SH-SY5Y (cell line): Measurements from ENCODE around the gene PCBP1.

ENCODE experiments used
- GATA2 ChIP-seq: IDR thresholded peaks from 2 replicates; pipeline ENCODE4 v1.6.1; 2011; ENCODE audit warnings: mild to moderate bottlenecking, low read depth, low read length
- GATA3 ChIP-seq: IDR thresholded peaks from 2 replicates; pipeline ENCODE4 v1.6.1; 2011; ENCODE audit warnings: low read depth, mild to moderate bottlenecking, low read length, moderate library complexity

PCBP1 gene

GRCh38 chr2:70088598-70089219 is 1.4 kb downstream of the PCBP1 start:
- no peak for TF ChIP-seq GATA2
- TF ChIP-seq GATA3, result no peak

DNA sequence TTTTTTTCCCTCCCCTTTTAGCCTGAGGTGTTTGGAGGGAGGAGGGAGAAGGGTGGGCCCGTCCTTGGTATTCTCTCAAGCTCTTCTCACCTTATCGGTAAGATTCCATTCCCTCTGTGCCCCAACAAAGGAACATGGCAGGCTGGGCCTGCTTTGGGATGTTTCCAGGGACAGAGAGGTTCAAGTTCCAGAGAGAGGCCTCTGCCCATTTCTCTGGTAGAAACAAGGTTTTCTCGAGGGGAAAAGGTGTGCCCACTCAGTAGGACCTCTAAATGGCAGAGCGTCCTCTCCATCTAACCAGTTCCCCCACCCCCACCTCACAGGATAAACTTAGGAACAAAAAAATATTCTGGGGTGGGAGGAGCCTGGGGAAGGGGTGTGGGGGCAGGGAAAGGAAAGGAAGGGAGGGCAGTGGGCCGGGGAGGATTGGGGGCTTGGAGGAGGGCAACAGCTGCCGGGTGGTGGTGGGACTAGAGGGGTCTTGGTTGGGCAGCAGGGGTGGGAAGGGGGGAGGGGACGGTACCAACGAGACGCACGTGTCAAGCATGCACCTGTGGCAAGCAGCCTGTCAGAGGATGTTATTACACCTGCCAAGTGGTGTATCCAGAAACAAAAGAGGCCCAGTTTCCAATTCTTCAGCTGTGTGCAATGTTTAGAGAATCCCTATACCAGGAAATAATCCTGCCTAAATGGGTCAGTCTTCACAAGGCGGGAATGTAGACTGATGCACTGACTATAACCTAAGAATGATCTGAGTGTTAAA is 2.1 kb downstream of the PCBP1 start:
- no peak for TF ChIP-seq GATA3
- no peak for TF ChIP-seq GATA2

DNA sequence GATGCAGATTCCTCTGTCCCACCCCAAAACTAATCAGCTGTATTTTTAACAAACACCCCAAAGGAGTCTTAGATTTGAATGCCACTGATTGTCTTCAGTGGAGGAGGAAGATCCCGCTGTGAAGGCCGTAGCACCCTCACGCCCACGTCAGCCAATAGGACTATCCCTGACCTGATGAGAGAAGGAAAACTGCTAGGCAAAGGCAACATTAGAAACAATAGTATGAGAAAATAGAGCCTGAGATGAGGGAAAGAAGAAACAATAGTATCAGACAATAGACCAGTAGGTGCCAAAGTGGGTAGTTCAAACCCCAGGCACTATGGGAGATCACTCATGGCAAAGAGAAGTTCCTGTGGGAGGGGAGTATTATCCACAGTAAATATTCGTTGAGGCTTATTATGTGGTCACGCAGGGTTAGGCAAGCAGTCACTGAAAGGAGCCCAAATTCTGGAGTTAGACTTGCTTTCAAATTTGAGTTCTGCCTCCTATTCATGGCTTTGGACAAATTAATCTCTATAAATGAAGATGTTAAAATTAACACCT is 2.8 kb downstream of the PCBP1 start:
- no peak for TF ChIP-seq GATA3
- TF ChIP-seq GATA2, result no peak

- TF ChIP-seq GATA2 (no peak), GATA3 (no peak)
These were observed 3.5 kb downstream of the PCBP1 start for GRCh38 chr2:70090706-70091334.

DNA sequence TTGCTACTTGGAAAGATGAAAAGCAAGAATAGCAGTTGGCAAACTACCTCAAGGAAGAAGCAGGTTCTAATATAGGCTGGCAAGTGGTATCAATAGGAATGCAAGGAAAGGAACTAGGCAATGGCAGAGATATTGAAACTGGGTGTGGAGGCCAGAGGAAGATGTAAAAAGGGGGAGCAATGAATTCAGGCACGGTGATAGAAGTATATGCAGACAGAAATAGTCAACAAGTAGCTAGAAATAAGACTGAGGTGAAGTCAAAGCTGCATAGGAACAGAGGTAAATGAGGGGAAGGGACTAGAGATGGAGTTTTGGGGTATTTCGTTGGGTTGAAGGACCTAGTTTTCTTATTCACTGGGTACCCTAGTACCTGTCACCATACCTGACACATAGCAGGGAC is 4.1 kb downstream of the PCBP1 start:
- TF ChIP-seq GATA2 (no peak), GATA3 (no peak)

GRCh38 chr2:70091816-70092215 is 4.5 kb downstream of the PCBP1 start:
- TF ChIP-seq GATA2 (no peak), GATA3 (no peak)

- TF ChIP-seq GATA2 (no peak), GATA3 (no peak)
These were observed 7.1 kb downstream of the PCBP1 start for GRCh38 chr2:70094171-70094977.

DNA sequence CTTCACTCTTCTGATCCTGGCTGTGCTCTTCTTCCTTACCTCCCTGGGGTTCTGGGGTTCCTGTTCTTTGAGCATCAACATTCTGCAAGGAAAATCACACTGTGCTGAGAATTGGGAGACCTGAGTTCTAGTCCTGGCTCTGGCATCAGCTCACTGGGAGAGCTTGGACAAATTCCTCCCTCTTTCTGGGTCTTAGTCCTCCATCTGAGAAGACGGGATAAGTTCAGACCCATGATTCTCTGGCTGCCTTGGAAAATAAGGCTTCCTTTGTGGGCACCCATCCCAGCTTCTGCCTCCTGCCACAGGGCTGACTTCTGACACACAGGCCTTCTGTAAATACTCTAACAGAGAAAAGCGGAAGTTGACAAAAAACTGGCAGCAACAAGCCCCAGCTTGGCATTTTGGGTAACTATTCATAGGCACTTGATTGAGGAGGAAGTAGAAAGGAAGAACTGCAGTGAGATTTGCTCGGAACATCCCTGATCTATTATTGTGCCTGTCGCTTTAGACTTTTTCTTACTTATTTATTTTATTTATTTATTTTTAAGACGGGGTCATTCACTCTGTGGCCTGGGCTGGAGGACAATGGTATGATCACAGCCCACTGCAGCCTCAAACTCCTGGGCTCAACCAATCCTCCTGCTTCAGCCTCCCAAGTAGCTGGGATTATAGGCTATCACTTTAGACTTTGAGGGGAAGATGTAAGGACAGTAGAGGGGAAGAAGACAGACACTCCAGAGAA is 7.9 kb downstream of the PCBP1 start:
- TF ChIP-seq GATA2 (no peak), GATA3 (no peak)

DNA sequence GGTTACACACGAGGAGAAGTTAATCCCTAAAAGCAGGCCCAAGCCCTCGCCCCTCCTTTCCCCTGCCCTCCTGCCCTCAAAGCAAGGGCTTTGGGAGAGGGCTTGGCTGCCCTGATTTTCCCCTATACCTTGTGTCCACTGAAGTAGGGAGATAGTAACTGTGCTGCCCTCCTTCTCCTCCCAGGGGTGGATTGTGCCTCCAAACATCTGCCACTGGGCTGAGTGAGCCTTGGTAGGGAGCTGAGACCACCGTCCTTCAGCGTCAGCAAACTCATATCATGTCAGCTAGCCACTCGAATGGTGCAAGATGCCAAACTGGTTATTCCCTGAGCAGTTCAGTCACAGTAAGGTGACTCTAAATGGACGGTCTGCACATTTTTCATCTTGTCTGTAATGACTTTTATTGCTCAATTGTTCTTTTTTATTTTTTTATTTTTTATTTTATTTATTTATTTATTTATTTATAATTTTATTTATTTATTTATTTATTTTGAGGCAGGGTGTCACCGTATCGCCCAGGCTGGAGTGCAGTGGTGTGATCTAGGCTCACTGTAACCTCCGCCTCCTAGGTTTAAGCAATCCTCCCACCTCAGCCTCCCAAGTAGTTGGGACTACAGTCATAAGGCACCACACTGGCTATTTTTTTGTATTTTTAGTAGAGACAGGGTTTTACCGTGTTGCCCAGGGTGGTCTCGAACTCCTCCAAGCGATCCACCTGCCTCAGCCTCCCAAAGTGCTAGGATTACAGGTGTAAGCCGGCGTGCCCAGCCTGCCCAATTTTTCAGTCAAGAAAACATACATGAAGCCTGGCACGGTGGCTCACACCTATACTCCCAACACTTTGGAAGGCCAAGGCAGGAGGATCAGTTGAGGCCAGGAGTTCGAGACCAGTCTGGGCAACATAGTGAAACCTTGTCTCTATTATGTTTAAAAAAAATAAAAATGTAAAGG is 8.7 kb downstream of the PCBP1 start:
- no peak for TF ChIP-seq GATA3
- no peak for TF ChIP-seq GATA2

GRCh38 chr2:70098032-70098431 is 10.8 kb downstream of the PCBP1 start:
- TF ChIP-seq GATA2 (no peak), GATA3 (no peak)

DNA sequence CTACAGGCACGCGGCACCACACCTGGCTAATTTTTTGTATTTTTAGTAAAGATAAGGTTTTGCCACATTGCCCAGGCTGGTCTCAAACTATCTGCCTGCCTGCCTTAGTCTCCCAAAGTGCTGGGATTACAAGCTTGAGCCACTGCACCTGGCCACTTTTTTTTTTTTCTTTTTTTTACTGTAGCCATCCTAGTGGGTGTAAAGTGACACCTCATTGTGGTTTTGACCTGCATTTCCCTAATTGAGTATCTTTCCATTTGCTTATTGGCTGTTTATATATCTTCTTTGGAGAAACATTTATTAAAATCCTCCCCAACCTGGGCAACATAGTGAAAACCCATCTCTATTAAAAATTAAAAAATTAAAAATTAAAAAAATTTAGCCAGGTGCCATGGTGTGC is 12.0 kb downstream of the PCBP1 start:
- TF ChIP-seq GATA3 (no peak), GATA2 (no peak)

- TF ChIP-seq GATA2 (no peak), GATA3 (no peak)
These were observed 13.9 kb downstream of the PCBP1 start for GRCh38 chr2:70101174-70101573.
